ENCODE results near the gene CCDC190. TPM values are rescaled to one million over a fixed set of nuclear protein-coding genes. Genes with fewer than 3 reads are reported as not detected.
A peak's percentile ranks its signal among the peaks of the same experiment; 100 is the strongest.

CCDC190 gene
- total RNA-seq, 1 experiment from 2014 or later, result not detected

GRCh38 chr1:162908236-162908635 lies 47.3 kb upstream of the CCDC190 start:
- Histone ChIP-seq H3K27me3 (ENCODE audit: insufficient read depth, low read depth) (no peaks in the 10 kb centered on the region), H3K4me3 (no peak overlapping the region), H3F3A (ENCODE audit: insufficient read depth, low read depth) (no peaks in the 10 kb centered on the region), H4K20me1 (ENCODE audit: insufficient read depth) (no peaks in the 10 kb centered on the region), H3K36me3 (ENCODE audit: low read depth) (no peaks in the 10 kb centered on the region), H3K79me2 (ENCODE audit: low read depth) (no peaks in the 10 kb centered on the region), H3K4me1 (replicated peaks; ENCODE audit: insufficient read depth) (peaks cover 30% of the 10 kb centered on the region), H3K27ac (peak overlapping the region; percentile 69), H3K9me2 (ENCODE audit: insufficient read depth) (no peaks in the 10 kb centered on the region), H3K9me3 (ENCODE audit: insufficient read depth, low read depth) (peaks cover 19% of the 10 kb centered on the region), H3K4me2 (peak overlapping the region; percentile 52), H2AFZ (peak overlapping the region; percentile 69; the same call in 1 of the 2 replicates)
- ChIA-PET POLR2A (ENCODE audit: unreplicated experiment) (no interaction called here), CTCF (no interaction called here)
- no TSS peak for BruUV-seq (replicated peaks)
- TF ChIP-seq CTCF (conservative IDR thresholded peaks at IDR 0.05), result no peak
- no peak for TF ChIP-seq EZH2 (IDR thresholded peaks at IDR 0.05; ENCODE audit: low read depth)
- DNase-seq, result no peak
- intact Hi-C loops (cut with micrococcal nuclease; ENCODE audit: unreplicated experiment), result loop anchor here (5.0 kb wide), 3 partner anchors 51 to 129 kb away; no protein-coding TSS in a partner anchor

GRCh38 chr1:162906485-162906884 lies 45.5 kb upstream of the CCDC190 start:
- no peak overlapping the region for H3K4me3 ChIP-seq
- H3K9me3 ChIP-seq (ENCODE audit: insufficient read depth, low read depth), result peaks cover 3% of the 10 kb centered on the region; the same call in 1 of the 2 replicates
- BruUV-seq (replicated peaks), result no TSS peak
- no peaks in the 10 kb centered on the region for H3K79me2 ChIP-seq (ENCODE audit: low read depth)
- H3F3A ChIP-seq (ENCODE audit: insufficient read depth, low read depth), result no peaks in the 10 kb centered on the region
- no peaks in the 10 kb centered on the region for H3K36me3 ChIP-seq (ENCODE audit: low read depth)
- no peak for TF ChIP-seq CTCF (conservative IDR thresholded peaks at IDR 0.05)
- H3K4me1 ChIP-seq (replicated peaks; ENCODE audit: insufficient read depth), result peaks cover 25% of the 10 kb centered on the region
- H3K9me2 ChIP-seq (ENCODE audit: insufficient read depth), result no peaks in the 10 kb centered on the region
- POLR2A ChIA-PET (ENCODE audit: unreplicated experiment), result no interaction called here
- no peak for DNase-seq
- no peak overlapping the region for H3K27ac ChIP-seq
- CTCF ChIA-PET, result no interaction called here
- intact Hi-C loops (cut with micrococcal nuclease; ENCODE audit: unreplicated experiment), result loop anchor here (5.0 kb wide), 3 partner anchors 49 to 131 kb away; no protein-coding TSS in a partner anchor
- H2AFZ ChIP-seq, result no peak overlapping the region
- H3K4me2 ChIP-seq, result no peak overlapping the region
- no peaks in the 10 kb centered on the region for H3K27me3 ChIP-seq (ENCODE audit: insufficient read depth, low read depth)
- H4K20me1 ChIP-seq (ENCODE audit: insufficient read depth), result no peaks in the 10 kb centered on the region

- no peak overlapping the region for H3K4me2 ChIP-seq
- H3K27ac ChIP-seq, result 0 out of 2 replicates have a peak overlapping the region, but pooled peaks have one; percentile 5
- no peak overlapping the region for H2AFZ ChIP-seq
- CTCF ChIA-PET, result no interaction called here
- intact Hi-C loops (cut with micrococcal nuclease; ENCODE audit: unreplicated experiment), result loop anchor here (5.0 kb wide), 3 partner anchors 48 to 132 kb away; no protein-coding TSS in a partner anchor
- H3K4me1 ChIP-seq (replicated peaks; ENCODE audit: insufficient read depth), result peaks cover 25% of the 10 kb centered on the region
- no peaks in the 10 kb centered on the region for H3F3A ChIP-seq (ENCODE audit: insufficient read depth, low read depth)
- H4K20me1 ChIP-seq (ENCODE audit: insufficient read depth), result no peaks in the 10 kb centered on the region
- H3K9me3 ChIP-seq (ENCODE audit: insufficient read depth, low read depth), result no peaks in the 10 kb centered on the region
- no peaks in the 10 kb centered on the region for H3K9me2 ChIP-seq (ENCODE audit: insufficient read depth)
- no peak for TF ChIP-seq CTCF (conservative IDR thresholded peaks at IDR 0.05)
- TF ChIP-seq EZH2 (IDR thresholded peaks at IDR 0.05; ENCODE audit: low read depth), result no peak
- no TSS peak for BruUV-seq (replicated peaks)
- peak in 1 of 2 experiments; percentile 77 for DNase-seq
- POLR2A ChIA-PET (ENCODE audit: unreplicated experiment), result interaction anchor here (0.6 kb wide), 1 partner anchor 33 kb away, joined by 8 read pairs; no protein-coding TSS in a partner anchor
- H3K4me3 ChIP-seq, result no peak overlapping the region
- H3K79me2 ChIP-seq (ENCODE audit: low read depth), result no peaks in the 10 kb centered on the region
- no peaks in the 10 kb centered on the region for H3K27me3 ChIP-seq (ENCODE audit: insufficient read depth, low read depth)
- no peaks in the 10 kb centered on the region for H3K36me3 ChIP-seq (ENCODE audit: low read depth)
These were observed 44.5 kb upstream of the CCDC190 start for GRCh38 chr1:162905174-162906158.

Data from PC-9 (cell line).